ENCODE data around the gene RHEB. TPM values are rescaled to one million over a fixed set of nuclear protein-coding genes. Genes with fewer than 3 reads are reported as not detected.
"Not testable (repeated sequence)": the region's sequence is repeated elsewhere in the genome, so short reads cannot be mapped to it uniquely, and the experiment has no call there.

RHEB gene
- total RNA-seq, 2 experiments from 2014 or later = 57.6 to 93.2 TPM

DNA sequence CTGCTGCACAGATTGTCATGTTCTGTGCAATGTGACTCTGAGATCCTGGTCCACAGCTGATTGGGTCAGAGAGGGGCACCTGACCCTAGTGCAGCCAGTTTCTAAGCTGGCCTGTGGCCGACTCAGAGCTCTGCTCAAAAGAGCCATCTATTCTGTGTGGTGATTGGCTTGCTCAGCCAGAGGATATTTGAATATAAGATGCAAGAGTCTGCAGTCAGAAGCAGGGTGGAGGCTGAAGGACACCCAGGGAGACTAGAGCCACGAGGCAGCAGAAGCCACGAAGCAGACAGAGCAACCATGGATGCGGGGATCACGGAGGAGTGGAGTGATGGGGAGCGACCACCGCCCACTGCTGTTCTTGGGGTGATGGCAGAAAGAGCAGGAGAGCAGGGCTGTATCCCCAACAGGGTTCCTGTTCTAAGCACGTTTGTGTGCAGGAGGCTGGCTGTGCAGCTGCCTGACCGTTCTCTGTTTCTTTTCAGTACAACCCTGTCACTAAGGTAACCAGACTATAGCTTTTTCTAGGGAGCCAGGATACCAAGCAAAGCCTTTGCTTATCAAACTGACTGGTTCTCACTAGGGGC lies 19.5 kb upstream of the RHEB start:
- TF ChIP-seq EZH2phosphoT487 (IDR thresholded peaks at IDR 0.05; ENCODE audit: borderline replicate concordance, low read depth, low read length) = no peak
- no peak for TF ChIP-seq CTCF (conservative IDR thresholded peaks at IDR 0.05; ENCODE audit: low read length)
- Histone ChIP-seq H3K27ac (ENCODE audit: low read depth, low read length, poor library complexity, severe bottlenecking) (no peak overlapping the region), H3K4me3 (ENCODE audit: low read depth, low read length, poor library complexity, severe bottlenecking) (no peak overlapping the region), H3K9me2 (ENCODE audit: insufficient read depth, low read length) (no peaks in the 10 kb centered on the region), H3K4me1 (ENCODE audit: insufficient read depth, low read length, poor library complexity, severe bottlenecking) (no peaks in the 10 kb centered on the region), H3K9me3 (ENCODE audit: low read length) (no peaks in the 10 kb centered on the region), H4K20me1 (ENCODE audit: insufficient read depth, low read length) (no peaks in the 10 kb centered on the region), H2AFZ (ENCODE audit: low read length) (no peak overlapping the region), H3K4me2 (ENCODE audit: low read length) (no peak overlapping the region), H3K36me3 (ENCODE audit: insufficient read depth, low read length) (no peaks in the 10 kb centered on the region), H3K79me2 (ENCODE audit: insufficient read depth, low read depth, low read length) (no peaks in the 10 kb centered on the region)
- POLR2A ChIA-PET = interaction anchor here (1.0 kb wide), 2 partner anchors 48 to 92 kb away, joined by 3 read pairs; no protein-coding TSS in a partner anchor
- no TSS peak for BruUV-seq (replicated peaks)
- no peak for DNase-seq (ENCODE audit: low spot score)
- intact Hi-C loops (cut with micrococcal nuclease; ENCODE audit: unreplicated experiment) = no loop called here
- CTCF ChIA-PET (ENCODE audit: unreplicated experiment) = no interaction called here

- Histone ChIP-seq H3K4me2 (ENCODE audit: low read length) (no peak overlapping the region), H2AFZ (ENCODE audit: low read length) (no peak overlapping the region), H3K79me2 (ENCODE audit: insufficient read depth, low read depth, low read length) (no peaks in the 10 kb centered on the region), H3K4me1 (ENCODE audit: insufficient read depth, low read length, poor library complexity, severe bottlenecking) (no peaks in the 10 kb centered on the region), H3K4me3 (ENCODE audit: low read depth, low read length, poor library complexity, severe bottlenecking) (no peak overlapping the region), H4K20me1 (ENCODE audit: insufficient read depth, low read length) (no peaks in the 10 kb centered on the region), H3K27ac (ENCODE audit: low read depth, low read length, poor library complexity, severe bottlenecking) (no peak overlapping the region), H3K9me3 (ENCODE audit: low read length) (no peaks in the 10 kb centered on the region), H3K36me3 (ENCODE audit: insufficient read depth, low read length) (no peaks in the 10 kb centered on the region), H3K9me2 (ENCODE audit: insufficient read depth, low read length) (no peaks in the 10 kb centered on the region)
- POLR2A ChIA-PET = interaction anchor here (1.0 kb wide), 2 partner anchors 47 to 93 kb away, joined by 3 read pairs; no protein-coding TSS in a partner anchor
- no peak for DNase-seq (ENCODE audit: low spot score)
- no peak for TF ChIP-seq CTCF (conservative IDR thresholded peaks at IDR 0.05; ENCODE audit: low read length)
- no peak for TF ChIP-seq EZH2phosphoT487 (IDR thresholded peaks at IDR 0.05; ENCODE audit: borderline replicate concordance, low read depth, low read length)
- intact Hi-C loops (cut with micrococcal nuclease; ENCODE audit: unreplicated experiment) = no loop called here
- CTCF ChIA-PET (ENCODE audit: unreplicated experiment) = no interaction called here
- no TSS peak for BruUV-seq (replicated peaks)
Observed at GRCh38 chr7:151537818-151538561, 18.3 kb upstream of the RHEB start.

DNA sequence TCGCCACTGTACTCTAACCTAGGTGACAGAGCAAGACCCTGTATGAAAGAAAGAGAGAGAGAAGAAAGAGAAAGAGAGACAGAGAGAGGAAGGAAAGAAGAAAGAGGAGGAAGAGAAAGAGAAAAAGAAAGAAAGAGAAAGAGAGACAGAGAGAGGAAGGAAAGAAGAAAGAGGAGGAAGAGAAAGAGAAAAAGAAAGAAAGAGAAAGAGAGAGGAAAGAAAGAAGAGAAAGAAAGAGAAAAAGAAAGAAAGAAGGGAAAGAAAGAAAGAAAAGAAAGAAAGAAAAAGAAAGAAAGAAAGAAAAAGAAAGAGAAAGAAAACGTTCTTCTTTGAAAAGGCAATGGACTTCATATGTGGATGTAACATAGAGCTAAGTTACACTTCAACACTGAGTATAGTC lies 16.5 kb upstream of the RHEB start:
- POLR2A ChIA-PET; H2AFZ ChIP-seq (ENCODE audit: low read length); BruUV-seq (replicated peaks); H3K79me2 ChIP-seq (ENCODE audit: insufficient read depth, low read depth, low read length); intact Hi-C loops (cut with micrococcal nuclease; ENCODE audit: unreplicated experiment); H3K9me2 ChIP-seq (ENCODE audit: insufficient read depth, low read length); H3K4me1 ChIP-seq (ENCODE audit: insufficient read depth, low read length, poor library complexity, severe bottlenecking); H3K9me3 ChIP-seq (ENCODE audit: low read length); H4K20me1 ChIP-seq (ENCODE audit: insufficient read depth, low read length); DNase-seq (ENCODE audit: low spot score); H3K4me2 ChIP-seq (ENCODE audit: low read length); CTCF ChIA-PET (ENCODE audit: unreplicated experiment); H3K36me3 ChIP-seq (ENCODE audit: insufficient read depth, low read length); H3K27ac ChIP-seq (ENCODE audit: low read depth, low read length, poor library complexity, severe bottlenecking); H3K4me3 ChIP-seq (ENCODE audit: low read depth, low read length, poor library complexity, severe bottlenecking): not testable (repeated sequence)

Data from OCI-LY7 (cell line).